HEK293 (cell line): ENCODE data around the gene PIAS2.

Source experiments
- GLIS2 ChIP-seq: fragments of 450-650 bp; formaldehyde crosslinking; IDR thresholded peaks from 2 replicates; pipeline ENCODE4 v1.5.1; 2016; ENCODE audit warnings: missing biosample characterization, missing genetic modification characterization
- MEIS1 ChIP-seq: sonication (generic); formaldehyde crosslinking; IDR thresholded peaks from 2 replicates; pipeline ENCODE4 v1.8.1; 2022; ENCODE audit warnings: missing genetic modification reagents, mild to moderate bottlenecking, borderline replicate concordance
- PRDM2 ChIP-seq: fragments of 450-650 bp; formaldehyde crosslinking; IDR thresholded peaks from 2 replicates; pipeline ENCODE4 v1.5.1; 2016; ENCODE audit warnings: missing biosample characterization, missing genetic modification characterization, borderline replicate concordance
- ZBTB8A ChIP-seq: fragments of 450-650 bp; formaldehyde crosslinking; IDR thresholded peaks from 2 replicates; pipeline ENCODE4 v1.5.1; 2016; ENCODE audit warnings: missing biosample characterization, missing genetic modification characterization
- ZNF2 ChIP-seq: fragments of 450-650 bp; formaldehyde crosslinking; IDR thresholded peaks from 2 replicates; pipeline ENCODE4 v1.5.1; 2016; ENCODE audit warnings: missing biosample characterization, missing genetic modification characterization
- ZNF214 ChIP-seq: fragments of 450-650 bp; formaldehyde crosslinking; IDR thresholded peaks from 2 replicates; pipeline ENCODE4 v1.5.1; 2017; ENCODE audit warnings: missing biosample characterization, mild to moderate bottlenecking, missing genetic modification characterization, borderline replicate concordance
- ZNF248 ChIP-seq: fragments of 450-650 bp; formaldehyde crosslinking; IDR thresholded peaks from 2 replicates; pipeline ENCODE4 v1.5.1; 2017; ENCODE audit warnings: missing biosample characterization, missing genetic modification characterization
- ZNF302 ChIP-seq: fragments of 450-650 bp; formaldehyde crosslinking; IDR thresholded peaks from 2 replicates; pipeline ENCODE4 v1.5.1; 2016; ENCODE audit warnings: missing biosample characterization, missing genetic modification characterization, low read depth
- ZNF311 ChIP-seq: fragments of 450-650 bp; formaldehyde crosslinking; IDR thresholded peaks from 2 replicates; pipeline ENCODE4 v1.5.1; 2017; ENCODE audit warnings: missing biosample characterization, missing genetic modification characterization, borderline replicate concordance
- ZNF513 ChIP-seq: fragments of 450-650 bp; IDR thresholded peaks from 2 replicates; pipeline ENCODE4 v1.5.1; 2018; ENCODE audit warnings: missing biosample characterization, missing genetic modification characterization
- ZNF664 ChIP-seq: fragments of 450-650 bp; formaldehyde crosslinking; IDR thresholded peaks from 2 replicates; pipeline ENCODE4 v1.5.1; 2016; ENCODE audit warnings: missing biosample characterization, missing genetic modification characterization
- ZNF843 ChIP-seq: fragments of 450-650 bp; formaldehyde crosslinking; IDR thresholded peaks from 2 replicates; pipeline ENCODE4 v1.5.1; 2016; ENCODE audit warnings: missing biosample characterization, missing genetic modification characterization
- TF ChIP-seq, protein P1 (sequence below): fragments of 450-650 bp; formaldehyde crosslinking; IDR thresholded peaks from 2 replicates; pipeline ENCODE4 v1.5.1; 2016; ENCODE audit warnings: missing biosample characterization, missing genetic modification characterization
- TF ChIP-seq, protein P2 (sequence below): fragments of 450-650 bp; formaldehyde crosslinking; IDR thresholded peaks from 2 replicates; pipeline ENCODE4 v1.5.1; 2016; ENCODE audit warnings: missing biosample characterization, missing genetic modification characterization, borderline replicate concordance

Gene PIAS2

DNA sequence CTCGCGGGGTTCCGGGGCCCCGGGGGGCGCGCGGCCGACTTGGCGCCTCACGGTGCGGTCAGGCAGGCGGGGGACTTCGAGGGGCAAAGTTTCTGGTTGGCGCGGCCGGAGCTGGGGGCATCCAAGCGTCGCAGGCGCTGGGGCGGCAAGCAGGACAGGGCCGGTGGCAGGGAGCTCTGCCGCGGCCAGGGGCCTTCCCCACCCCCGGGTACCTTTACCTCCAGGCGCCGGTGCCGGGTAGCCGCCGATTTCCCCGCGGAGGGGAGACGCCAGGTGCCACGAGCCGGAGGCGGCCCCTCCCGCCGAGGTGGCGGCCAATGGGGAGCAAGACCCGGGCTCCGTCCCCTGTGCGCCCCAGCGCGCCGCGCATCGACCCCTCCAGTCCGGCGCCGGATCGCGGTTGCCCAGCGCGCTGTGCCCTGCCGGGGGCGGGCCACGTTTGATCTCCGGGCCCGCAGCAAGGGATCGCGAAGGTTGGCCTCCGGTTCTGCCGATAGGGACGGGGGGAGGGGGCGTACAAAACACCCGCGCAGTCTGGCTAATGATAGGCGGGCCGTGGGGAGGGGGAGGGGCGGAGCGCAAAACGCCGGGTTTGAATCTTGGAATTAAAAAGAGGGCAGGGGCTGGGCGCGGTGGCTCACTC lies 160.6 kb downstream of the PIAS2 start, which contains the start of gene ST8SIA5 (continued):
- no peak for TF ChIP-seq MEIS1 (CRISPR knock-in tag)
- no peak for TF ChIP-seq ZNF248
- TF ChIP-seq PRDM2 (tag by site-specific recombination) = no peak
- TF ChIP-seq ZNF311 (tag by site-specific recombination) = no peak
- TF ChIP-seq ZNF214 (tag by site-specific recombination) = no peak
- TF ChIP-seq GLIS2 = no peak
- TF ChIP-seq ZNF302 (tag by site-specific recombination) = no peak
- TF ChIP-seq, protein P1, sequence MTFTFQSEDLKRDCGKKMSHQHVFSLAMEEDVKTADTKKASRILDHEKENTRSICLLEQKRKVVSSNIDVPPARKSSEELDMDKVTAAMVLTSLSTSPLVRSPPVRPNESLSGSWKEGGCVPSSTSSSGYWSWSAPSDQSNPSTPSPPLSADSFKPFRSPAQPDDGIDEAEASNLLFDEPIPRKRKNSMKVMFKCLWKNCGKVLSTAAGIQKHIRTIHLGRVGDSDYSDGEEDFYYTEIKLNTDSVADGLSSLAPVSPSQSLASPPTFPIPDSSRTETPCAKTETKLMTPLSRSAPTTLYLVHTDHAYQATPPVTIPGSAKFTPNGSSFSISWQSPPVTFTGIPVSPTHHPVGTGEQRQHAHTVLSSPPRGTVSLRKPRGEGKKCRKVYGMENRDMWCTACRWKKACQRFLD = no peak
- TF ChIP-seq ZNF664 (tag by site-specific recombination) = no peak
- TF ChIP-seq ZNF513 (tag by site-specific recombination) = no peak
- TF ChIP-seq, protein P2, sequence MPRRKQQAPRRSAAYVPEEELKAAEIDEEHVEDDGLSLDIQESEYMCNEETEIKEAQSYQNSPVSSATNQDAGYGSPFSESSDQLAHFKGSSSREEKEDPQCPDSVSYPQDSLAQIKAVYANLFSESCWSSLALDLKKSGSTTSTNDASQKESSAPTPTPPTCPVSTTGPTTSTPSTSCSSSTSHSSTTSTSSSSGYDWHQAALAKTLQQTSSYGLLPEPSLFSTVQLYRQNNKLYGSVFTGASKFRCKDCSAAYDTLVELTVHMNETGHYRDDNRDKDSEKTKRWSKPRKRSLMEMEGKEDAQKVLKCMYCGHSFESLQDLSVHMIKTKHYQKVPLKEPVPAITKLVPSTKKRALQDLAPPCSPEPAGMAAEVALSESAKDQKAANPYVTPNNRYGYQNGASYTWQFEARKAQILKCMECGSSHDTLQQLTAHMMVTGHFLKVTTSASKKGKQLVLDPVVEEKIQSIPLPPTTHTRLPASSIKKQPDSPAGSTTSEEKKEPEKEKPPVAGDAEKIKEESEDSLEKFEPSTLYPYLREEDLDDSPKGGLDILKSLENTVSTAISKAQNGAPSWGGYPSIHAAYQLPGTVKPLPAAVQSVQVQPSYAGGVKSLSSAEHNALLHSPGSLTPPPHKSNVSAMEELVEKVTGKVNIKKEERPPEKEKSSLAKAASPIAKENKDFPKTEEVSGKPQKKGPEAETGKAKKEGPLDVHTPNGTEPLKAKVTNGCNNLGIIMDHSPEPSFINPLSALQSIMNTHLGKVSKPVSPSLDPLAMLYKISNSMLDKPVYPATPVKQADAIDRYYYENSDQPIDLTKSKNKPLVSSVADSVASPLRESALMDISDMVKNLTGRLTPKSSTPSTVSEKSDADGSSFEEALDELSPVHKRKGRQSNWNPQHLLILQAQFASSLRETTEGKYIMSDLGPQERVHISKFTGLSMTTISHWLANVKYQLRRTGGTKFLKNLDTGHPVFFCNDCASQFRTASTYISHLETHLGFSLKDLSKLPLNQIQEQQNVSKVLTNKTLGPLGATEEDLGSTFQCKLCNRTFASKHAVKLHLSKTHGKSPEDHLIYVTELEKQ (tag by site-specific recombination) = no peak
- peak; percentile 60 for TF ChIP-seq ZBTB8A (tag by site-specific recombination)
- TF ChIP-seq ZNF843 (tag by site-specific recombination) = peak; percentile 15; the same call in 1 of the 2 replicates
- no peak for TF ChIP-seq ZNF2 (tag by site-specific recombination)
